ENCODE measurements around the gene AAK1. TPM values are rescaled to one million over a fixed set of nuclear protein-coding genes. Genes with fewer than 3 reads are reported as not detected.

AAK1 gene
- total and polyA plus RNA-seq, 2 experiments from 2014 or later = 39.0 to 52.4 TPM

GRCh38 chr2:69545477-69545932 is 98.0 kb downstream of the AAK1 start:
- Histone ChIP-seq H4K20me1 (replicated peaks; ENCODE audit: insufficient read depth) (no peaks in the 10 kb centered on the region), H3K27me3 (ENCODE audit: insufficient read depth) (no peaks in the 10 kb centered on the region), H3F3A (replicated peaks; ENCODE audit: low read depth) (no peaks in the 10 kb centered on the region), H3K36me3 (ENCODE audit: insufficient read depth) (no peaks in the 10 kb centered on the region), H3K9me2 (ENCODE audit: insufficient read depth) (no peaks in the 10 kb centered on the region), H3K4me2 (no peak overlapping the region), H3K27ac (ENCODE audit: low read depth) (no peak overlapping the region), H3K4me1 (ENCODE audit: insufficient read depth) (no peaks in the 10 kb centered on the region), H3K4me3 (no peak overlapping the region), H3K79me2 (replicated peaks; ENCODE audit: insufficient read depth) (peaks cover 5% of the 10 kb centered on the region), H2AFZ (no peak overlapping the region)
- no peaks in the 10 kb centered on the region for H3K4me1 Mint-ChIP-seq
- H3K36me3 Mint-ChIP-seq (ENCODE audit: low read depth) = peaks cover 24% of the 10 kb centered on the region
- no peaks in the 10 kb centered on the region for H3K27me3 Mint-ChIP-seq (ENCODE audit: insufficient read depth, low read depth, poor library complexity)
- DNase-seq (ENCODE audit: low spot score) (no peak), ATAC-seq (no peak)
- H3K9me3 Mint-ChIP-seq = peaks cover 11% of the 10 kb centered on the region; the same call in 2 of the 3 replicates
- no peak overlapping the region for H3K27ac Mint-ChIP-seq
- TF ChIP-seq ZNF462 (CRISPR knock-in tag; IDR thresholded peaks at IDR 0.05) = no peak
- TF ChIP-seq ETS1 (IDR thresholded peaks at IDR 0.05) = no peak
- no peak for TF ChIP-seq EZH2 (IDR thresholded peaks at IDR 0.05; ENCODE audit: low read depth, unreplicated experiment)
- TF ChIP-seq ZNF114 (CRISPR knock-in tag; IDR thresholded peaks at IDR 0.05) = no peak
- no peak for TF ChIP-seq CREB1 (CRISPR knock-in tag; IDR thresholded peaks at IDR 0.05; ENCODE audit: low read depth)
- no peak for TF ChIP-seq CTCF (conservative IDR thresholded peaks at IDR 0.05; ENCODE audit: low read depth in 2 of 2)
- no peak for TF ChIP-seq EZH2phosphoT487 (IDR thresholded peaks at IDR 0.05; ENCODE audit: unreplicated experiment)
- TF ChIP-seq REST (IDR thresholded peaks at IDR 0.05; ENCODE audit: unreplicated experiment) = no peak
- H3K4me3 Mint-ChIP-seq = no peak overlapping the region

Measured in GM23338 (cell line).